ENCODE measurements around the gene DDX39A.

DNA sequence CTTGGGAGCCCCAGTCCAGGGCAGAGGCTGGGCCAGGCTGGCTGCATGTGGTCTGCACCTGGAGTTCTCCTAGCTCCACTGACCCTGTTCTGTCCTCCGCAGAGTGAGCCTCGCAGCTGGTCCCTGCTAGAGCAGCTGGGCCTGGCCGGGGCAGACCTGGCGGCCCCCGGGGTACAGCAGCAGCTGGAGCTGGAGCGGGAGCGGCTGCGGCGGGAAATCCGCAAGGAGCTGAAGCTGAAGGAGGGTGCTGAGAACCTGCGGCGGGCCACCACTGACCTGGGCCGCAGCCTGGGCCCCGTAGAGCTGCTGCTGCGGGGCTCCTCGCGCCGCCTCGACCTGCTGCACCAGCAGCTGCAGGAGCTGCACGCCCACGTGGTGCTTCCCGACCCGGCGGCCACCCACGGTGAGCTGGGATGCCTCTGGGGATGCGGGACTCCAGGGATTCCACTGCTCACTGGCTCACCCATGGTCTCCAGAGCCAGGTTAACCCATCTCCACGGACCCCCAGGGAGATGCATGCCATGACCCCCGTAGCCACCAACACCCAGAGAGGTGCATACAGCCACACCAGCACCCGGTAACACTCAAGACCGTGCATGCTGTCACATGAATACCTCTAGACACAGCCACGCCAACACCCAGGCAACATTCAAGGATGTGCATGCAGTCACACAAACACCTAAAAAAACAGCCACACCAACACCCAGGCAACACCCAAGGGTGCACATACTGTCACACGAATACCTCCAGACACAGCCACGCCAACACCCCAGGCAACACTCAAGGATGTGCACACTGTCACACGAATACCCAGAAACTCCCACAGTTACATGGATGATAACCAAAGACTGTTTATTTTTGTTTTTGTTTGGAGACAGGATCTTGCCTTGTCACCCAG, 22.1 kb upstream of the DDX39A start:
- TF ChIP-seq REST (IDR thresholded peaks at IDR 0.05; ENCODE audit: insufficient read depth in 1 of 2, low read depth in 2 of 2, low read length in 1 of 2) (no peak), CTCF (IDR thresholded peaks at IDR 0.05) (no peak), SIN3A (IDR thresholded peaks at IDR 0.05; ENCODE audit: borderline replicate concordance, insufficient read depth, low read depth, low read length) (no peak), TCF7L2 (IDR thresholded peaks at IDR 0.05; ENCODE audit: low read depth, low read length) (no peak), POLR2AphosphoS5 (IDR thresholded peaks at IDR 0.05; ENCODE audit: low read depth, low read length) (no peak)

All from Panc1 (cell line).